Measurements from ENCODE around the gene MRGPRG. TPM values are rescaled to one million over a fixed set of nuclear protein-coding genes. Genes with fewer than 3 reads are reported as not detected.

Gene MRGPRG
- total and polyA plus RNA-seq, 2 of the 4 experiments (the other 2 are of a cell fraction): not detected

DNA sequence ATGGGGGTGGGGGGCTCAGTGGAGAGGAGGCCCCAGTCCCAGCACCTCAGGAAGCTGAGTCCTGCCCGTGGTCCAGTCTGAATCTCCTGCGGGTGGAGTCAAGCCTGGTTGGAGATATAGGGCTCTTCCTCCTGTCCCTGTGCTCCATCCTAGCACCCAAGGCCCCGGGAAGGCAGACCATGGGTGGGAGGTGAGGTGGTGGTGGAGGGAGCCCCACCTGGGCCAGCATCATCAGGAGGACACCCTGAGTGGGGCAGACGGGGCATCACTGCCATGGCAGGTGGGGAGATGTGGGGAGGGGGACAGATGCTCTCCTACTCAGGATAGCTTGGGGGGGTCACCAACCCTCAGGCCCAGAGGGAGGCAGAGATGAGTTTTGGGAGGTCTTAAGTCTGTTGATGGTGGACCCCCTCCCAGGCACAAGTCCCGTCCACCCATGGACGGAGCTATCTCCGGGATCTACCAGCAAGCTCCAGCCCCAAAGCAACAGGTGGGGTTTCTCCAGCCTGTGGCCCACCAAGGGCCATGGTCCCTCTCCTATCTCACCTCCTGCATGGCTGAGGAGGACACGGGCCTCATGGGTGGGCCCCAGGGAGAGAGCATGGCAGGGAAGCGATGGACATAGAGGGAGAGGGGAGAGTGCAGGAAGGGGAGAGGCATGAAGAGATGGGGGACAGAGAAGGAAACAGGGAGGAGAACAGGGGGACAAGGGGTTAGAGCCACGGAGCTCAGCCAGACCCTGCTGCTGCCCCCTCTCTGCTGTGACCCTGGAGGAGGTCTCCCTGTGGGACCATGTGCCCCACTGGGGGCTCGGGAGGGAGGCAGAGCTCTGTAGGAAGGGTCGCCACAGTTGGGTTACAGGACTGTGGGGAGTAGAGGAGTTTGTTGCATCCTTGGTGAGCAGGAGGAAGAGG lies 12.3 kb upstream of the MRGPRG start:
- DNase-seq (no peak), ATAC-seq (ENCODE audit: low read depth) (no peak)
- H2BK120ac ChIP-seq (ENCODE audit: low read depth, low read length): no peak overlapping the region
- peaks cover 55% of the 10 kb centered on the region for H3K27me3 ChIP-seq (ENCODE audit: control insufficient read depth, insufficient read depth, low read length)
- BruUV-seq (replicated peaks): no TSS peak
- H2BK20ac ChIP-seq (ENCODE audit: low read depth, low read length): no peak overlapping the region
- H3K4me2 ChIP-seq (ENCODE audit: low read depth, low read length): no peak overlapping the region
- H3K9me3 ChIP-seq (ENCODE audit: control insufficient read depth, insufficient read depth, low read length): no peaks in the 10 kb centered on the region
- TF ChIP-seq SMC3 (IDR thresholded peaks at IDR 0.05; ENCODE audit: low read depth, low read length) (no peak), MAFK (IDR thresholded peaks at IDR 0.05; ENCODE audit: low read depth, low read length) (no peak), RCOR1 (IDR thresholded peaks at IDR 0.05; ENCODE audit: insufficient replicate concordance, low read length) (no peak), BHLHE40 (IDR thresholded peaks at IDR 0.05; ENCODE audit: low read depth, low read length) (no peak), NFE2L2 (IDR thresholded peaks at IDR 0.05; ENCODE audit: low read depth, low read length) (no peak), RAD21 (IDR thresholded peaks at IDR 0.05; ENCODE audit: low read length) (no peak), ELK1 (IDR thresholded peaks at IDR 0.05; ENCODE audit: borderline replicate concordance, low read depth, low read length) (no peak), MAZ (IDR thresholded peaks at IDR 0.05; ENCODE audit: borderline replicate concordance, low read depth, low read length) (no peak)
- dilution Hi-C loops (cut with HindIII; ENCODE audit: low sequenced_read_pairs, unreplicated experiment): no loop called here
- 80% methylated on average over 3 of the region's 12 CpGs; no CpG with 5 or more reads in 1 of the 2 experiments for WGBS, 2 experiments (ENCODE audit: extremely low coverage in 2 of 2, insufficient read length in 1 of 2)
- H3K14ac ChIP-seq (replicated peaks; ENCODE audit: low read depth, low read length): no peak overlapping the region
- H3K18ac ChIP-seq (ENCODE audit: low read depth, low read length): no peak overlapping the region
- no peak overlapping the region for H4K5ac ChIP-seq (ENCODE audit: low read depth, low read length)
- H2AK9ac ChIP-seq (replicated peaks; ENCODE audit: low read depth, low read length, poor library complexity): no peak overlapping the region
- H4K91ac ChIP-seq (ENCODE audit: insufficient read depth, low read depth, low read length): no peak overlapping the region
- no peak overlapping the region for H3K56ac ChIP-seq (ENCODE audit: extremely low read depth, insufficient read depth, low read length)
- H3K4ac ChIP-seq (ENCODE audit: low read depth, low read length): no peak overlapping the region
- H2AK5ac ChIP-seq (ENCODE audit: low read depth, low read length): no peak overlapping the region
- no peaks in the 10 kb centered on the region for H3K79me1 ChIP-seq (ENCODE audit: low read depth in 1 of 2, low read length in 2 of 2)
- H4K8ac ChIP-seq (ENCODE audit: low read depth in 2 of 2, low read length in 2 of 2): no peak overlapping the region
- no peak overlapping the region for H3K4me3 ChIP-seq (ENCODE audit: insufficient read depth, low read depth, low read length)
- H3K4me1 ChIP-seq (ENCODE audit: control insufficient read depth, insufficient read depth, low read length): no peaks in the 10 kb centered on the region
- H2BK5ac ChIP-seq (ENCODE audit: low read depth, low read length, poor library complexity, severe bottlenecking): no peak overlapping the region
- H2AFZ ChIP-seq (replicated peaks; ENCODE audit: low read length, poor library complexity): no peak overlapping the region
- H3K9ac ChIP-seq (ENCODE audit: low read depth, low read length): no peak overlapping the region
- no peaks in the 10 kb centered on the region for H3K9me1 ChIP-seq (ENCODE audit: insufficient read depth, low read length)
- no peak overlapping the region for H3K27ac ChIP-seq (ENCODE audit: insufficient read depth, low read length)
- H2BK15ac ChIP-seq (ENCODE audit: low read depth, low read length): no peak overlapping the region
- no peaks in the 10 kb centered on the region for H4K20me1 ChIP-seq (ENCODE audit: insufficient read depth, low read length)
- intact Hi-C loops (cut with micrococcal nuclease): no loop called here
- ChIA-PET CTCF (no interaction called here), POLR2A (ENCODE audit: unreplicated experiment) (interaction anchor here (0.5 kb wide), 1 partner anchor 13 kb away, joined by 3 read pairs; no protein-coding TSS in a partner anchor)
- in situ Hi-C loops (cut with MboI; ENCODE audit: low sequenced_read_pairs): no loop called here
- H3K36me3 ChIP-seq (ENCODE audit: control insufficient read depth, insufficient read depth, low read length): no peaks in the 10 kb centered on the region
- H3K23ac ChIP-seq (ENCODE audit: low read depth, low read length): no peak overlapping the region

Data from IMR-90 (cell line).